Measurements from ENCODE around the gene RLN3.
"Not testable (repeated sequence)": the region's sequence is repeated elsewhere in the genome, so short reads cannot be mapped to it uniquely, and the experiment has no call there.

The RLN3 gene

GRCh38 chr19:14006085-14006765, 21.7 kb upstream of the RLN3 start, which contains the start of gene RFX1:
Gene RFX1 (minus strand): TSS chr19:14006320. CDS start chr19:13993843, 12,477 bp downstream.
- H3K36me3 ChIP-seq (replicated peaks) = no peaks in the 10 kb centered on the region
- TF ChIP-seq CTCF (IDR thresholded peaks at IDR 0.05; ENCODE audit: low read depth, low read length, missing control alignments) = no peak
- H3K4me3 ChIP-seq (ENCODE audit: low read depth, low read length) = peak within 1 kb of the TSS; percentile 76
- in situ Hi-C loops (cut with HindIII; ENCODE audit: low pct_ligation_motif_present, low sequenced_read_pairs) = no loop called here
- peak; percentile 100 for DNase-seq
- H3K27me3 ChIP-seq (replicated peaks) = no peaks in the 10 kb centered on the region
- H3K27ac ChIP-seq = peak within 1 kb of the TSS; percentile 98

- no peak for TF ChIP-seq CTCF (IDR thresholded peaks at IDR 0.05; ENCODE audit: low read depth, low read length, missing control alignments)
- Histone ChIP-seq H3K36me3 (replicated peaks) (no peaks in the 10 kb centered on the region), H3K4me3 (ENCODE audit: low read depth, low read length) (peak overlapping the region; percentile 76), H3K27ac (peak overlapping the region; percentile 98), H3K27me3 (replicated peaks) (no peaks in the 10 kb centered on the region)
- peak; percentile 16 for DNase-seq
- in situ Hi-C loops (cut with HindIII; ENCODE audit: low pct_ligation_motif_present, low sequenced_read_pairs) = no loop called here
Measured at GRCh38 chr19:14006766-14007562, 21.0 kb upstream of the RLN3 start.

DNA sequence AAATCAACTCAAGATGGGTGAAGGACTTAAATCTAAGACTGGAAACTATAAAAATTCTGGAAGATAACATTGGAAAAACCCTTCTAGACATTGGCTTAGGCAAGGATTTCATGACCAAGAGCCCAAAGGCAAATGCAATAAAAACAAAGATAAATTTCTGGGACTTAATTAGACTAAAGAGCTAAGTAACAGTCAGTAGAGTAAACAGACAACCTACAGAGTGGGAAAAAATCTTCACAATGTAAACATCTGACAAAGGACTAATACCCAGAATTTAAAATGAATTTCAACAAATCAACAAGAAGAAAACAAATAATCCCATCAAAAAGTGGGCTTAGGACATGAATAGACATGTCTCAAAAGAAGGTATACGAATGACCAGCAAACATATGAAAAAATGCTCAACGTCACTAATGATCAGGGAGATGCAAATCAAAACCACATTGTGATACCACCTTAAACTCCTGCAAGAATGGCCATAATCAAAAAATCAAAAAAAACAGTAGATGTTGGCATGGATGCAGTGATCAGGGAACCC, 15.5 kb upstream of the RLN3 start:
- no peaks in the 10 kb centered on the region for H3K36me3 ChIP-seq (replicated peaks)
- no peak overlapping the region for H3K27ac ChIP-seq
- in situ Hi-C loops (cut with HindIII; ENCODE audit: low pct_ligation_motif_present, low sequenced_read_pairs) = no loop called here
- no peaks in the 10 kb centered on the region for H3K27me3 ChIP-seq (replicated peaks)
- no peak for DNase-seq
- TF ChIP-seq CTCF (IDR thresholded peaks at IDR 0.05; ENCODE audit: low read depth, low read length, missing control alignments) = no peak
- no peak overlapping the region for H3K4me3 ChIP-seq (ENCODE audit: low read depth, low read length)

- H3K27ac ChIP-seq = no peak overlapping the region
- no peaks in the 10 kb centered on the region for H3K36me3 ChIP-seq (replicated peaks)
- no peak for DNase-seq
- H3K27me3 ChIP-seq (replicated peaks) = no peaks in the 10 kb centered on the region
- in situ Hi-C loops (cut with HindIII; ENCODE audit: low pct_ligation_motif_present, low sequenced_read_pairs) = no loop called here
- H3K4me3 ChIP-seq (ENCODE audit: low read depth, low read length) = no peak overlapping the region
- no peak for TF ChIP-seq CTCF (IDR thresholded peaks at IDR 0.05; ENCODE audit: low read depth, low read length, missing control alignments)
Measured at GRCh38 chr19:14015524-14016035, 12.4 kb upstream of the RLN3 start.

GRCh38 chr19:14019100-14019499, 8.8 kb upstream of the RLN3 start:
- H3K27ac ChIP-seq = no peak overlapping the region
- in situ Hi-C loops (cut with HindIII; ENCODE audit: low pct_ligation_motif_present, low sequenced_read_pairs) = no loop called here
- H3K4me3 ChIP-seq (ENCODE audit: low read depth, low read length) = no peak overlapping the region
- H3K36me3 ChIP-seq (replicated peaks) = no peaks in the 10 kb centered on the region
- no peak for TF ChIP-seq CTCF (IDR thresholded peaks at IDR 0.05; ENCODE audit: low read depth, low read length, missing control alignments)
- DNase-seq = no peak
- no peaks in the 10 kb centered on the region for H3K27me3 ChIP-seq (replicated peaks)

DNA sequence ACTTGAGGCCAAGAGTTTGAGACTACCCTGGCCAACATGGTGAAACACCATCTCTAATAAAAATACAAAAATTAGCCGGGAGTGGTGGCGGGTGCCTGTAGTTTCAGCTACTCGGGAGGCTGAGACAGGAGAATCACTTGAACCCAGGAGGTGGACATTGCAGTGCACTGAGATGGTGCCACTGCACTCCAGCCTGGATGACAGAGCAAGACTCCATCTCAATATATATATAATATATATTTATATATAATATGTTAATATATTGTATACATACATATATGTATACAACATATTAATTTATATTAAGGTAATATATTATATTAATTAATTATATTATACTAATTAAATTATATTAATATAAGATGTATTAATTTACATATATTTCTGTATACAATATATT, 8.2 kb upstream of the RLN3 start:
- DNase-seq; H3K36me3 ChIP-seq (replicated peaks); H3K27ac ChIP-seq; H3K4me3 ChIP-seq (ENCODE audit: low read depth, low read length); in situ Hi-C loops (cut with HindIII; ENCODE audit: low pct_ligation_motif_present, low sequenced_read_pairs); H3K27me3 ChIP-seq (replicated peaks): not testable (repeated sequence)
